ENCODE data around the gene GTSE1. TPM values are rescaled to one million over a fixed set of nuclear protein-coding genes. Genes with fewer than 3 reads are reported as not detected.

GTSE1 gene
- total RNA-seq, 4 donors from 2014 or later: 1.00 to 3.0 (median 1.2) TPM; not detected in 1

DNA sequence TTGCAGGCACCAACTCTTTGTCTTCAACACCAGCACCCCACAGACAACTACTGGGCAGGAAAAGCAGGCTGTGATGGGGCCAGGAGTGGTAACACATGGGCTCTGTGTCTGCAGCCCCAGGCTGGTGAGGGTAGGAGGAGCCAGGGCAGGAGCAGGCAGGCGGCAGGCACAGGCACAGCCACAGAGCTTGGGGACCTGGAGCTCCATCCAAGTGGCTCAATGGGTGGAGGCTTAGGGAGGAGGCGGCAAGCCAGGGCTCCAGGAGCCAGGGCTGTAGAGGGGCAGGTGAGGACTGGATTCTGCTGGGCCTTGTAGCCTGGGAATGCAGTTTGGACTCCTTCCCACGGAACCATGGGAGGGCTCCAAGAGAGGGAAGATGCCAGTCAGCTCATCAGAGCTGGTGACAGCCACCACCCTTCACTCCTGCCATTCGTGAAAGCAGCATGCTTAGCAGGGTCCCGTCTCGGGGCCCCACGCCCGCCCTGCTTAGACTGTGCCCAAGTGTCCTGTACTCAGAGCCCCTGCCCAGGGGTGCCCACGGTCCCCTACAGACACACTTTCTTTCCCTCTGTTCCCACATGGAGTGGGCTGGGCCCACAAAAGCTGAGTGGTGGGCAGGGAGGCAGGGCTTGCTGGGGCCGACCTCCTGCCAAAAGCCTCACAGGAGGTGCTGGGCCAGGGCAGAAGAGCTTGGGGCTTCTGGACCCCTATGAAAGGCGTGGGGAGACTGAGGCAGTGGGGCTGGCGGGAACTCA is 16.4 kb upstream of the GTSE1 start:
- TF ChIP-seq EP300 (IDR thresholded peaks at IDR 0.05; ENCODE audit: low read depth): no peak
- TF ChIP-seq, protein P1, sequence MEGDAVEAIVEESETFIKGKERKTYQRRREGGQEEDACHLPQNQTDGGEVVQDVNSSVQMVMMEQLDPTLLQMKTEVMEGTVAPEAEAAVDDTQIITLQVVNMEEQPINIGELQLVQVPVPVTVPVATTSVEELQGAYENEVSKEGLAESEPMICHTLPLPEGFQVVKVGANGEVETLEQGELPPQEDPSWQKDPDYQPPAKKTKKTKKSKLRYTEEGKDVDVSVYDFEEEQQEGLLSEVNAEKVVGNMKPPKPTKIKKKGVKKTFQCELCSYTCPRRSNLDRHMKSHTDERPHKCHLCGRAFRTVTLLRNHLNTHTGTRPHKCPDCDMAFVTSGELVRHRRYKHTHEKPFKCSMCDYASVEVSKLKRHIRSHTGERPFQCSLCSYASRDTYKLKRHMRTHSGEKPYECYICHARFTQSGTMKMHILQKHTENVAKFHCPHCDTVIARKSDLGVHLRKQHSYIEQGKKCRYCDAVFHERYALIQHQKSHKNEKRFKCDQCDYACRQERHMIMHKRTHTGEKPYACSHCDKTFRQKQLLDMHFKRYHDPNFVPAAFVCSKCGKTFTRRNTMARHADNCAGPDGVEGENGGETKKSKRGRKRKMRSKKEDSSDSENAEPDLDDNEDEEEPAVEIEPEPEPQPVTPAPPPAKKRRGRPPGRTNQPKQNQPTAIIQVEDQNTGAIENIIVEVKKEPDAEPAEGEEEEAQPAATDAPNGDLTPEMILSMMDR (IDR thresholded peaks at IDR 0.05): no peak
- TF ChIP-seq POLR2A (IDR thresholded peaks at IDR 0.05): no peak
- TF ChIP-seq POLR2AphosphoS5 (IDR thresholded peaks at IDR 0.05): no peak
- 93% methylated on average over 11 of the region's 12 CpGs; no CpG with 5 or more reads in 1 of the 2 donors for WGBS, 2 donors (ENCODE audit: low coverage in 1 of 2)
- in situ Hi-C loops (cut with MboI; ENCODE audit: low pct_ligation_motif_present in 1 of 4, low pct_unique_long_range_greater_than_20kb in 1 of 4, low sequenced_read_pairs in 3 of 4) (no loop called here), intact Hi-C loops (cut with DNase I; ENCODE audit: low total_unique reads) (no loop called here)
- H3K36me3 ChIP-seq: peaks cover 0 to 66% (median 28%) of the 10 kb centered on the region in 4 donors
- H3K27ac ChIP-seq: peak overlapping the region in 2 of 4 donors; percentile 8 to 25
- no peaks in the 10 kb centered on the region for H3K9me3 ChIP-seq
- H3K4me3 ChIP-seq: no peak overlapping the region
- H3K4me1 ChIP-seq: no peaks in the 10 kb centered on the region
- H3K27me3 ChIP-seq: no peaks in the 10 kb centered on the region
- no peak for DNase-seq

DNA sequence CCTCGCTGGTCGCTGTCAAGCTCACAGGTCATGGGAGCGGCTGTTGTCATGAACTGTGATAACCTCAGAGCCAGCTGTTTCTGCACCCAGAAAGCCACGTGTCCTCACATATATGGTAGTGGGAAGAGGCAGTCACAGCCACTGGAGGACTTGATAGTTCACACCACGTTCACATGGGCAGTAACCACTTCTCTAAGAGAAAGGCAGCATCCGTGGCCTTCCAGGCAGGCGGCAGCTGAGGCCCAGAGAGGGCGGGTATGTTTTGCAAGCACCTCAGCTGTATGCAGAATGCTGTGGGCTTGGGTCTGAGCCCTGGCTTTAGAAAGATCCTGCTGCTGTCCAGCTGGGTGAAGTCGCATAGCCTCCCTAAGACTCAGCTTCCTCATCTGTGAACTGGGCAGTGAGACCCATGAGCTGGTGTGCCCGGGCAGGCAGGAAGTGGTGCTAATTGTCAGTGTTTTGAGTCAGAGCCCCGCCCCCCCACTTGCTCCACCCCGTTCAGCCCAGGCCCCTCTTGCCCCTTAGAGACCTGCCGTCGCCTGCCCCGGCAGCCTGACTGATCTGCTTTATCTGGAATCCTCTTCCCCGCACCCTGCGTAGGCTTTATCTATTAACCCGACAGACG is 15.6 kb upstream of the GTSE1 start:
- H3K27me3 ChIP-seq: no peaks in the 10 kb centered on the region
- no peaks in the 10 kb centered on the region for H3K4me1 ChIP-seq
- intact Hi-C loops (cut with DNase I; ENCODE audit: low total_unique reads) (no loop called here), in situ Hi-C loops (cut with MboI; ENCODE audit: low pct_ligation_motif_present in 1 of 4, low pct_unique_long_range_greater_than_20kb in 1 of 4, low sequenced_read_pairs in 3 of 4) (no loop called here)
- peak overlapping the region in 1 of 4 donors; percentile 3 for H3K27ac ChIP-seq
- WGBS, 2 donors (ENCODE audit: low coverage in 1 of 2): 79 to 95% methylated on average over 4 to 19 of the region's 19 CpGs
- peak; percentile 42 for DNase-seq
- H3K36me3 ChIP-seq: peaks cover 0 to 62% (median 28%) of the 10 kb centered on the region in 4 donors
- H3K9me3 ChIP-seq: no peaks in the 10 kb centered on the region
- TF ChIP-seq POLR2AphosphoS5 (IDR thresholded peaks at IDR 0.05) (no peak), EP300 (IDR thresholded peaks at IDR 0.05; ENCODE audit: low read depth) (no peak), POLR2A (IDR thresholded peaks at IDR 0.05) (no peak)
- TF ChIP-seq, protein P1 (IDR thresholded peaks at IDR 0.05): no peak
- H3K4me3 ChIP-seq: no peak overlapping the region

DNA sequence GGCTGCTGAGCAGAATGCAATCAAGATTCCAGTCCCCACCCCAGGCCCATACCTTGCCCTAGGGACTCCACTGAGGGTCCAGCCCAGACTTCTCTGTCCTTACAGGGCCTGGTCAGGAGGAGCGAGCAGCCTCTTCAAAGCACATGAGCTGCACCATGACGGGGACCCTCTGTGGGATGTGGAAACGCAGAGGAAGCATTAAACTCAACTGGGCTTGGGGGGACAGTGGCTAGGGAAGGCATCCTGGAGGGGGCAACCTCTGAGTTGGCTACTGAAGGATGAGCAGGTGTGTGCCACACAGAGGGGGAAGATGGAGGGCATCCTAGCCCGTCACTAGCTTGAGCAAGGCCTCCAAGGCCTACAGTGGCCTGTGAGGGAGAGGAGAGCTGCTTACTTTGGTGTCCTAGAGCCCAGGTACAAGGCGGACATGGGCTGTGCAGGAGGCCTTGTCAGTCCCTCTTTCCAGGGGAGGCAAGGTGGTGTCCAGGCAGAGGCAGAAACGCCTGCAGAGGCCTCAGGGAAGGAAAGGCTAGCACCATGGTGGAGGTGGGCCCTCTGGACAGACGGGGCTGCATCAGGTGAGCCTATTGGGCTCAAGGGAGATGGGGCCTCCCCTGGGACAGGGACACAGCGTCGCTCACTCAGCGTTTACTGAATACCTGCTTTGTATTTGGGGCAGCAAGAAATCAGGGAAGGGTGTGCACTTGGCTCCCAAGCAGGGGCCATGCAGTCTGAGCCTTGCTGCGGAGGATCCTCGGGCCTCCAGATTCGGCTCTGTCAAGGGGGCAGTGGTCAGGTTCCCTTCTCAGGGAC is 14.6 kb upstream of the GTSE1 start:
- H3K27me3 ChIP-seq: no peaks in the 10 kb centered on the region
- no peak for DNase-seq
- intact Hi-C loops (cut with DNase I; ENCODE audit: low total_unique reads): no loop called here
- H3K27ac ChIP-seq: no peak overlapping the region
- no peaks in the 10 kb centered on the region for H3K4me1 ChIP-seq
- WGBS, 2 donors (ENCODE audit: low coverage in 1 of 2): 80 to 95% methylated on average over 1 to 13 of the region's 13 CpGs
- H3K36me3 ChIP-seq: peaks cover 0 to 58% (median 27%) of the 10 kb centered on the region in 4 donors
- TF ChIP-seq, protein P1 (IDR thresholded peaks at IDR 0.05): no peak
- no peak for TF ChIP-seq EP300 (IDR thresholded peaks at IDR 0.05; ENCODE audit: low read depth)
- no peak for TF ChIP-seq POLR2A (IDR thresholded peaks at IDR 0.05)
- TF ChIP-seq POLR2AphosphoS5 (IDR thresholded peaks at IDR 0.05): no peak
- H3K4me3 ChIP-seq: no peak overlapping the region
- in situ Hi-C loops (cut with MboI; ENCODE audit: low pct_ligation_motif_present in 1 of 4, low pct_unique_long_range_greater_than_20kb in 1 of 4, low sequenced_read_pairs in 3 of 4): no loop called here
- no peaks in the 10 kb centered on the region for H3K9me3 ChIP-seq

DNA sequence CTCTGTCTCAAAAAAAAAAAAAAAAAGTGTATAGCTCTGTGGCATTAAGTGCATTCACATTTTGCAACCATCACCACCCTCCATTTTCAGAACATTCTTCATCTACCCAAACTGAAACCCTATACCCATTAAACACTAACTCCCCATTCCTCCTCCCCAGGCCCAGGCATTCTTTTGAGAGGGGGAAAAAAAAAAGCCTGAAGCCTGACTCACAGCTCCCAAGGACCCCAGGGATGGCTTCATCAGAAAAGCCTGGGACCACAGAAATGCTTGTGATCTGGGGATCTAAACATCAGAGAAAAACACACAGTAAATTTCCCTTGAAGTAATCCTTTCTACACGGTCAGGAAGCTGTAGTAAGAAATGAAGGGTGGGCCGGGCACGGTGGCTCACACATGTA is 10.7 kb upstream of the GTSE1 start:
- H3K36me3 ChIP-seq: peaks cover 0 to 43% (median 13%) of the 10 kb centered on the region in 4 donors

More for the DNA sequence above, 10.7 kb upstream of the GTSE1 start:
- in situ Hi-C loops (cut with MboI; ENCODE audit: low pct_ligation_motif_present in 1 of 4, low pct_unique_long_range_greater_than_20kb in 1 of 4, low sequenced_read_pairs in 3 of 4): no loop called here
- DNase-seq: no peak
- whole genome bisulfite sequencing, 2 donors (ENCODE audit: low coverage in 1 of 2): 89 to 96% methylated on average over 3 of the region's 3 CpGs
- intact Hi-C loops (cut with DNase I; ENCODE audit: low total_unique reads): no loop called here
- H3K27ac ChIP-seq: no peak overlapping the region
- no peaks in the 10 kb centered on the region for H3K9me3 ChIP-seq
- H3K27me3 ChIP-seq: no peaks in the 10 kb centered on the region
- H3K4me1 ChIP-seq: peaks cover 0 to 5% (median 0%) of the 10 kb centered on the region in 4 donors
- no peak for TF ChIP-seq POLR2AphosphoS5 (IDR thresholded peaks at IDR 0.05)
- TF ChIP-seq, protein P1 (IDR thresholded peaks at IDR 0.05): no peak
- no peak for TF ChIP-seq POLR2A (IDR thresholded peaks at IDR 0.05)
- no peak for TF ChIP-seq EP300 (IDR thresholded peaks at IDR 0.05; ENCODE audit: low read depth)
- no peak overlapping the region for H3K4me3 ChIP-seq
